GM18507 (cell line): ENCODE results near the gene FXYD3.

Source experiments
- DNase-seq: peaks from one replicate; pipeline ENCODE4 v3.0.0; 2011; ENCODE audit warnings: low read depth; ENCODE audit not compliant: insufficient read length; ENCODE audit errors: extremely low spot score
- FAIRE-seq: peaks from 2 replicates; lab custom pipeline; 2011; peaks lifted over from hg19 to GRCh38; lab: Jason Lieb, UNC

FXYD3 gene

GRCh38 chr19:35104361-35104760 lies 11.3 kb upstream of the FXYD3 start:
- DNase-seq (no peak), FAIRE-seq (no peak)

- no peak for DNase-seq
- FAIRE-seq: no peak
These were observed 10.6 kb upstream of the FXYD3 start for GRCh38 chr19:35105047-35105410.

GRCh38 chr19:35105411-35106290 lies 10.0 kb upstream of the FXYD3 start:
- DNase-seq: no peak
- no peak for FAIRE-seq

GRCh38 chr19:35106291-35106583 lies 9.4 kb upstream of the FXYD3 start:
- DNase-seq (no peak), FAIRE-seq (no peak)

- no peak for FAIRE-seq
- no peak for DNase-seq
These were observed 8.6 kb upstream of the FXYD3 start for GRCh38 chr19:35106898-35107541.

- no peak for FAIRE-seq
- no peak for DNase-seq
These were observed 8.1 kb upstream of the FXYD3 start for GRCh38 chr19:35107545-35107944.

GRCh38 chr19:35108730-35109129 lies 6.9 kb upstream of the FXYD3 start:
- FAIRE-seq (no peak), DNase-seq (no peak)

GRCh38 chr19:35109395-35110112 lies 6.1 kb upstream of the FXYD3 start:
- DNase-seq (no peak), FAIRE-seq (no peak)

GRCh38 chr19:35110974-35111373 lies 4.6 kb upstream of the FXYD3 start:
- no peak for FAIRE-seq
- DNase-seq: no peak

- FAIRE-seq (no peak), DNase-seq (no peak)
These were observed 2.5 kb upstream of the FXYD3 start for GRCh38 chr19:35112995-35113688.

- FAIRE-seq (peak; percentile 45), DNase-seq (peak; percentile 65)
These were observed 1.1 kb upstream of the FXYD3 start for GRCh38 chr19:35114353-35115176.

GRCh38 chr19:35116072-35116801 lies 614 bp downstream of the FXYD3 start:
- DNase-seq: no peak
- FAIRE-seq: no peak

- DNase-seq (no peak), FAIRE-seq (no peak)
These were observed 1.5 kb downstream of the FXYD3 start for GRCh38 chr19:35117116-35117515.

GRCh38 chr19:35117799-35118198 lies 2.2 kb downstream of the FXYD3 start:
- FAIRE-seq (no peak), DNase-seq (no peak)

GRCh38 chr19:35118268-35119020 lies 2.8 kb downstream of the FXYD3 start:
- FAIRE-seq: no peak
- no peak for DNase-seq

GRCh38 chr19:35119091-35119490 lies 3.5 kb downstream of the FXYD3 start:
- no peak for FAIRE-seq
- no peak for DNase-seq

GRCh38 chr19:35119578-35120155 lies 4.0 kb downstream of the FXYD3 start:
- FAIRE-seq (no peak), DNase-seq (no peak)

- DNase-seq: no peak
- FAIRE-seq: no peak
These were observed 4.9 kb downstream of the FXYD3 start for GRCh38 chr19:35120492-35120891.
